CD4-positive, alpha-beta T cell (primary cell): ENCODE data around the gene FNDC8. TPM values are rescaled to one million over a fixed set of nuclear protein-coding genes. Genes with fewer than 3 reads are reported as not detected.
"Not testable (repeated sequence)": the region's sequence is repeated elsewhere in the genome, so short reads cannot be mapped to it uniquely, and the experiment has no call there.

Experiments used
- ATAC-seq: fragments of 200-7000 bp; cut with Tn5 transposase; one replicate; pipeline ENCODE4 v1.10.0; 2022; ENCODE audit warnings: mild to moderate bottlenecking; ENCODE audit not compliant: poor library complexity
- CTCF ChIA-PET: fragments of 350-600 bp; sonication (Branson Sonifier 250); formaldehyde crosslinking; loops from one replicate; lab custom pipeline; 2021; ENCODE audit warnings: antibody characterized with exemption, inconsistent platforms; lab: Charles Lee
- POLR2A ChIA-PET: fragments of 350-600 bp; sonication (Branson Sonifier 250); formaldehyde crosslinking; loops from one replicate; lab custom pipeline; 2021; ENCODE audit warnings: antibody characterized with exemption, inconsistent platforms; lab: Charles Lee
- DNase-seq, 14 experiments: peaks; one replicate each; pipeline ENCODE4 v3.0.0-alpha.2; 2013 to 2020; ENCODE audit warnings: mixed read lengths in 2 of 14
- H3K27ac ChIP-seq, 2 donors: one replicate each; pipeline versions ENCODE4 v1.5.1 to v1.7.0; 2013; ENCODE audit warnings: low read length in 2 of 2, low read depth in 1 of 2, mild to moderate bottlenecking in 1 of 2
- H3K27me3 ChIP-seq, 2 experiments: 1 replicate in 1 of 2; 2 replicates in 1 of 2; pipeline versions ENCODE4 v1.6.1 to v1.7.0; 2013; ENCODE audit warnings: low read length in 2 of 2, control low read depth in 1 of 2, mild to moderate bottlenecking in 1 of 2, moderate library complexity in 1 of 2; ENCODE audit not compliant: insufficient read depth in 2 of 2, control insufficient read depth in 1 of 2
- H3K36me3 ChIP-seq: one replicate; pipeline ENCODE4 v1.6.1; 2013; ENCODE audit warnings: low read length, control low read depth; ENCODE audit not compliant: insufficient read depth
- H3K4me1 ChIP-seq: one replicate; pipeline ENCODE4 v1.6.1; 2013; ENCODE audit warnings: low read length, control low read depth; ENCODE audit not compliant: insufficient read depth
- H3K4me3 ChIP-seq: one replicate; pipeline ENCODE4 v1.5.1; 2013; ENCODE audit warnings: mild to moderate bottlenecking, low read length, moderate library complexity
- H3K9me3 ChIP-seq, 2 experiments: 1 replicate in 1 of 2; 2 replicates in 1 of 2; pipeline versions ENCODE4 v1.6.1 to v1.7.0; 2013; ENCODE audit warnings: low read length in 2 of 2, mild to moderate bottlenecking in 2 of 2, control low read depth in 1 of 2, moderate library complexity in 1 of 2; ENCODE audit not compliant: control insufficient read depth in 1 of 2, insufficient read depth in 1 of 2
- H3K27ac Mint-ChIP-seq: one replicate; pipeline ENCODE4 v1.8.0; 2020; ENCODE audit warnings: mixed read lengths
- H3K27me3 Mint-ChIP-seq: one replicate; pipeline ENCODE4 v1.8.0; 2021; ENCODE audit warnings: mixed read lengths
- H3K36me3 Mint-ChIP-seq: one replicate; pipeline ENCODE4 v1.8.0; 2021; ENCODE audit warnings: low read depth, mixed read lengths
- H3K4me1 Mint-ChIP-seq: one replicate; pipeline ENCODE4 v1.8.0; 2021; ENCODE audit warnings: low read depth, mixed read lengths
- H3K4me3 Mint-ChIP-seq: one replicate; pipeline ENCODE4 v1.8.0; 2020; ENCODE audit warnings: mild to moderate bottlenecking, mixed read lengths
- H3K9me3 Mint-ChIP-seq: one replicate; pipeline ENCODE4 v1.8.0; 2020; ENCODE audit warnings: mixed read lengths
- CTCF ChIP-seq: fragments of 200-600 bp; IDR thresholded peaks from one replicate; pipeline ENCODE4 v1.8.0; 2022; ENCODE audit warnings: antibody characterized with exemption, mild to moderate bottlenecking
- intact Hi-C, 2 experiments: fragments of 100-400 bp; cut with DNase I in 1 of 2; cut with micrococcal nuclease in 1 of 2; formaldehyde crosslinking; loops; one replicate each; pipeline versions ENCODE4 v1.15.1 to v1.9.0; 2023 to 2025; cut with DNase I, micrococcal nuclease
- total RNA-seq, 174 experiments: library from RNA in 2 of 174; stranded (reverse) in 2 of 174; gene quantifications; one replicate each; pipeline ENCODE4 v1.2.3 and lab custom pipeline; 2021 to 2026

FNDC8 gene
- total RNA-seq, 2 experiments from 2014 or later, result not detected

GRCh38 chr17:35169835-35170363 lies 48.5 kb downstream of the FNDC8 start:
- no peak for TF ChIP-seq CTCF
- intact Hi-C loops, result loop anchor here (2.0 to 10.0 kb wide), 3 partner anchors 45 to 635 kb away; partner anchors contain the start of gene TAF15 (in 1 of the 2)
- Histone ChIP-seq H3K36me3 (no peaks in the 10 kb centered on the region), H3K4me1 (peaks cover 35% of the 10 kb centered on the region), H3K9me3 (no peaks in the 10 kb centered on the region), H3K4me3 (no peak overlapping the region), H3K27ac (no peak overlapping the region), H3K27me3 (no peaks in the 10 kb centered on the region)
- no peak for DNase-seq
- Mint-ChIP-seq H3K27ac (no peak overlapping the region), H3K4me1 (peaks cover 48% of the 10 kb centered on the region), H3K9me3 (no peaks in the 10 kb centered on the region), H3K27me3 (no peaks in the 10 kb centered on the region), H3K36me3 (no peaks in the 10 kb centered on the region), H3K4me3 (no peak overlapping the region)
- ChIA-PET POLR2A (interaction anchor here (0.8 to 1.8 kb wide), 4 partner anchors 71 to 368 kb away, joined by 3 to 8 read pairs (median 4); no protein-coding TSS in a partner anchor), CTCF (interaction anchor here (0.9 to 1.5 kb wide), 5 partner anchors 9 to 363 kb away, joined by 3 to 9 read pairs (median 4); no protein-coding TSS in a partner anchor)
- ATAC-seq, result no peak

DNA sequence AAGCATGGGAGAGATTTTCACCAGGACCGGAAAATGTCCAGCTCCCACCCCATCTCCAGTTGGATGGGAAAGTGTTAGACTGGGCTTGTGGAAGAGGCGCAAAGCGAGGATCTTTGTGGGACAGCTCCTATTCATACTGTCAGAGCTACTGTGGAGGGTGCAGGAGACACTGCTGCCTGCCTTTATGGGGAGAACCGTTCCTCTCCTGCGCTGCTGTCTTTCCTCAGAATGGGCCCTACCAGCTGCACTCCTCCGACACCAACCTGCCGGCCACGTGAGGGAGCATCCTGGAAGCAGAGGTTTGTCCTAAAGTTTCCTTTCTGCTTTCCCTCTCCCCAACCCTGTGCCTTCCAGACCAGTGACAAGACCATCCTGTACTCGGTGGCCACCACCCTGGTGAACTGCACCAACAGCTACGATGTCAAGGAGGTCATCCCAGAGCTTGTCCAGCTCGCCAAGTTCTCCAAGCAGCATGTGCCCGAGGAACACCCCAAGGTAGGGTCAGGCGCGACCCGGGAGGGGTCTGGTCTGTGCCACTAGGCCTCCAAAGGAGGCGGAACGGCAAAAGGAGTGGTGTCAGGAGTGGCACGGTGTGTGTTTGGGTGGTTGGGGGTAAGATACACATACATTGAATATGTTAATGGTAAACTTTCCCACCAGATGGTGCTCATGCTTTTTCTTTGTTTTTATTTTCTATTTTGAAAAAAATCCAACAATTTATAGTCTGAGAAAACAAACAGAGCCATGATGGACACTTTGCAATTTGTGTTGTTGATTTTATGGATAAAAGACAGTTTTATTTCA lies 49.8 kb downstream of the FNDC8 start:
- no peak overlapping the region for H3K4me3 ChIP-seq
- ATAC-seq (peak; percentile 79), DNase-seq (peak in 9 of 14 experiments; percentile 13 to 80 (median 42))
- H3K4me1 ChIP-seq, result peaks cover 40% of the 10 kb centered on the region
- no peaks in the 10 kb centered on the region for H3K27me3 Mint-ChIP-seq
- H3K27me3 ChIP-seq, result no peaks in the 10 kb centered on the region
- H3K36me3 ChIP-seq, result no peaks in the 10 kb centered on the region
- H3K9me3 ChIP-seq, result no peaks in the 10 kb centered on the region
- H3K4me1 Mint-ChIP-seq, result peaks cover 52% of the 10 kb centered on the region
- H3K9me3 Mint-ChIP-seq, result no peaks in the 10 kb centered on the region
- peak; percentile 68 for TF ChIP-seq CTCF
- H3K4me3 Mint-ChIP-seq, result peak overlapping the region; percentile 80
- CTCF ChIA-PET, result interaction anchor here (1.3 to 3.1 kb wide), 5 partner anchors 11 to 368 kb away, joined by 4 to 9 read pairs (median 7); no protein-coding TSS in a partner anchor
- H3K27ac ChIP-seq, result no peak overlapping the region
- H3K27ac Mint-ChIP-seq, result peak overlapping the region; percentile 92
- POLR2A ChIA-PET, result interaction anchor here (0.6 to 1.8 kb wide), 11 partner anchors 10 to 407 kb away, joined by 3 to 8 read pairs (median 5); partner anchors contain the start of genes PEX12 and SLFN5
- no peaks in the 10 kb centered on the region for H3K36me3 Mint-ChIP-seq
- intact Hi-C loops, result loop anchor here (1.0 to 2.0 kb wide), 6 partner anchors 44 to 576 kb away; no protein-coding TSS in a partner anchor

DNA sequence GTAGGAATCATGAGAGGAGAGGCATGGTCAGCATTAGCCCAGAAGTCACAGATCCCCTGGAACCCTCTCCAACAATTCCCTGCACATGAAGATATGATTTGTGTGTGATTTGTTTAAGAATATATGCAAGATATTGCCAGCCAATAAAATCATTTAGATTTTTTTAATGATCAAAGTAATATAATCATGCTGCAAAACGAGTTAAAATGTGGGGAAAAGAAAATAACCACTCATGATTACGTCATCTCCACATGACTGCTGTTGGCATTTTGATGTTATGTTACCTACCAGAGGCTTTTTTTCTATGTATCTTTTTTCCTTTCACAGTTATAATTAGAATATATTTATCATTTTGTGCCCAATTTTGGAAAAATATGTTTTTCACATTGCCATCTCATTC lies 50.4 kb downstream of the FNDC8 start:
- Mint-ChIP-seq H3K4me3 (peak overlapping the region; percentile 80), H3K36me3 (no peaks in the 10 kb centered on the region), H3K9me3 (no peaks in the 10 kb centered on the region), H3K4me1 (peaks cover 55% of the 10 kb centered on the region), H3K27me3 (no peaks in the 10 kb centered on the region), H3K27ac (peak overlapping the region; percentile 92)
- no peak for TF ChIP-seq CTCF
- Histone ChIP-seq H3K27ac (no peak overlapping the region), H3K4me3 (no peak overlapping the region), H3K27me3 (no peaks in the 10 kb centered on the region), H3K9me3 (no peaks in the 10 kb centered on the region), H3K36me3 (no peaks in the 10 kb centered on the region), H3K4me1 (peaks cover 42% of the 10 kb centered on the region)
- DNase-seq (peak in 3 of 14 experiments; percentile 63 to 75 (median 67)), ATAC-seq (peak; percentile 80)
- intact Hi-C loops, result loop anchor here (1.0 to 2.0 kb wide), 8 partner anchors 43 to 575 kb away; partner anchors contain the start of gene SLFN11 (in 1 of the 2)
- POLR2A ChIA-PET, result interaction anchor here (1.0 to 1.8 kb wide), 10 partner anchors 11 to 407 kb away, joined by 3 to 8 read pairs (median 4); partner anchors contain the start of genes PEX12 and SLFN5
- CTCF ChIA-PET, result interaction anchor here (1.4 to 3.1 kb wide), 2 partner anchors 362 to 368 kb away, joined by 7 to 8 read pairs; no protein-coding TSS in a partner anchor

DNA sequence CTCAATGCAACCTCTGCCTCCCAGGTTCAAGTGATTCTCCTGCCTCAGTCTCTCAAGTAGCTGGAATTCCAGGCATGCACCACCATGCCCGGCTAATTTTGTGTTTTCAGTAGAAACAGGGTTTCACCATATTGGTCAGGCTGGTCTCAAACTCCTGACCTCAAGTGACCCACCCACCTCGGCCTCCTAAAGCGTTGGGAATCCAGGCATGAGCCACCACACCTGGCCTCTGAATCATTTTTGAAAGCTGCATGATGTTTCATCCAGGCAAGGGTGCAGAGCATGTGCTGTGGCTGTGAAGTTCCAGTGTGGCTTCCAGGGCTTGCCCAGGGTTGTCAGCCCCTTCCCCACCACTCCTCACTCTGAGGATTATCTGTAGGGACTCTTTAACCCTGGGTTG lies 50.9 kb downstream of the FNDC8 start:
- not testable (repeated sequence) for H3K27me3 Mint-ChIP-seq, H3K4me3 ChIP-seq, H3K36me3 Mint-ChIP-seq, H3K9me3 Mint-ChIP-seq, H3K36me3 ChIP-seq, DNase-seq, ATAC-seq, H3K4me3 Mint-ChIP-seq, H3K9me3 ChIP-seq, H3K27ac ChIP-seq, H3K27me3 ChIP-seq
- POLR2A ChIA-PET, result interaction anchor here (1.0 to 2.4 kb wide), 6 partner anchors 42 to 368 kb away, joined by 3 to 9 read pairs (median 4); partner anchors contain the start of gene SLFN5
- CTCF ChIA-PET, result interaction anchor here (0.7 to 3.1 kb wide), 2 partner anchors 190 to 367 kb away, joined by 5 to 8 read pairs; no protein-coding TSS in a partner anchor
- intact Hi-C loops, result loop anchor here (1.0 to 2.0 kb wide), 2 partner anchors 69 to 200 kb away; partner anchors contain the start of gene SLFN11 (in 1 of the 2)
- H3K4me1 ChIP-seq, result peaks cover 47% of the 10 kb centered on the region
- Mint-ChIP-seq H3K4me1 (peaks cover 60% of the 10 kb centered on the region), H3K27ac (peak overlapping the region; percentile 92)
